AG04449 (cell line): ENCODE measurements around the gene PLEKHM2.

ENCODE experiments used
- CTCF ChIA-PET: fragments of 350-600 bp; formaldehyde crosslinking; extraction: SDS; loops from one replicate; lab custom pipeline; 2021; ENCODE audit warnings: antibody characterized with exemption; lab: Yijun Ruan, JAX
- POLR2A ChIA-PET: fragments of 400-600, 350-600 bp; formaldehyde crosslinking; extraction: SDS; loops from one replicate; lab custom pipeline; 2020; ENCODE audit warnings: antibody characterized with exemption, inconsistent platforms; lab: Yijun Ruan, JAX
- DNase-seq: peaks from one replicate; pipeline ENCODE4 v3.0.0-alpha.2; 2010; ENCODE audit warnings: low read depth, low spot score
- H3K4me3 ChIP-seq: 2 replicates; pipeline ENCODE4 v1.5.1; 2011; ENCODE audit warnings: low read depth, mild to moderate bottlenecking, control low read depth, low read length
- CTCF ChIP-seq: IDR thresholded peaks from one replicate; pipeline ENCODE4 v1.5.1; 2011; ENCODE audit warnings: mild to moderate bottlenecking, moderate library complexity, low read length, control low read depth, inconsistent platforms; ENCODE audit not compliant: insufficient read depth; ENCODE audit errors: missing control alignments

The PLEKHM2 gene

DNA sequence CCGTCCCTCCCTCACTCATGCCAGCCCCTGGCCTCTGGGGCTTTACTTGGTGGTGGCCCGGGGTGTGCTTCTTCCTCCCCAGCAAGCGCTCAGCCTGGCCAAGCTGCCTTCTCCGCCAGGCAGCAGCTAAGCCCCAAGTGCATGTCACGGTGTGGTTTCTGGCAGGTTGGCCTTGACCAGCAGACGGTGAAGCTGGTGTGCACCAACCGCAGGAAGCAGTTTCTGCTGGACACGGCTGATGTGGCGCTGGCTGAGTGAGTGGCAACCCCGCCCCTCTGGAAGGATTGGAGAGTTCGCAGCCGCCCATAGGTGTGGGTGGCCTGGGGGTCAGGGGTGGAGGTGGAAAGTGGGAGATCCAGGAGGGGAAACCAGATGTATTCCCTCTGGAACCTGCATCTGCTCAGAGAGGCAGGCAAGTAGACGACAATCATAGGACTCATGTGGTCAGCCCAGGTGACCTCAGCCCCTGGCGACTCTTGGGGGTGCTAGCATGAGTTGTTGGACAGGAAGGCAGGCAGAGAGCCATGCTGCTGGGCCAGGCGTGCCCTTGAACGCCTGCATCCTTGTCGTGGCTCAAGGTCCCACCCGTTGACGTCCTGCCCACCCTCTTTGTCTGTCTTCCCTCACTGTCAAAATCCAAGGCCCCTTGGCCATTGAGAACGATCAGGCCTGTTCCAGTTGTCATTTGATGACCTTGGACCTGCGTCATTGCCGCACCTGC lies 45.0 kb downstream of the PLEKHM2 start:
- TF ChIP-seq CTCF, result no peak
- ChIA-PET CTCF (interaction anchor here (1.0 to 1.9 kb wide), 3 partner anchors 9 to 13 kb away, joined by 3 to 8 read pairs (median 3); no protein-coding TSS in a partner anchor), POLR2A (no interaction called here)
- DNase-seq, result no peak
- no peak overlapping the region for H3K4me3 ChIP-seq

DNA sequence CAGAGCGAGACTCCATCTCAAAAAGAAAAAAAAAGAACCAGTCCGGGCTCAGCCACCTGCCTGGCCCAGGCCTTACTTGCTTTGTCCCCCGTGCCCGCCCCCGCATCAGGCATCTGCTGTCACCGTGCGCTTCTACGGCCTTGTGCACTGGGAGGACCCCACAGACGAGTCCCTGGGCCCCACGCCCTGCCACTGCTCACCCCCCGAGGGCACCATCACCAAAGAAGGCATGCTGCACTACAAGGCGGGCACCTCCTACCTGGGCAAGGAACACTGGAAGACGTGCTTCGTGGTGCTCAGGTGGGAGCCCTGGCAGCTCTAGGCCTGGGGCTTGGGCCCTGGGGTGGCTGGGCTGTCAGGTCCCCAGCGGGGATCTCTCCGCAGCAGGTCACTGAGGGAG lies 46.3 kb downstream of the PLEKHM2 start:
- no peak overlapping the region for H3K4me3 ChIP-seq
- DNase-seq, result no peak
- CTCF ChIA-PET, result interaction anchor here (1.1 kb wide), 1 partner anchor 11 kb away, joined by 3 read pairs; no protein-coding TSS in a partner anchor
- POLR2A ChIA-PET, result no interaction called here
- no peak for TF ChIP-seq CTCF

- ChIA-PET CTCF (interaction anchor here (0.9 kb wide), 1 partner anchor 10 kb away, joined by 4 read pairs; no protein-coding TSS in a partner anchor), POLR2A (no interaction called here)
- H3K4me3 ChIP-seq, result no peak overlapping the region
- no peak for DNase-seq
- TF ChIP-seq CTCF, result no peak
These were observed 46.8 kb downstream of the PLEKHM2 start for GRCh38 chr1:15730936-15731335.

DNA sequence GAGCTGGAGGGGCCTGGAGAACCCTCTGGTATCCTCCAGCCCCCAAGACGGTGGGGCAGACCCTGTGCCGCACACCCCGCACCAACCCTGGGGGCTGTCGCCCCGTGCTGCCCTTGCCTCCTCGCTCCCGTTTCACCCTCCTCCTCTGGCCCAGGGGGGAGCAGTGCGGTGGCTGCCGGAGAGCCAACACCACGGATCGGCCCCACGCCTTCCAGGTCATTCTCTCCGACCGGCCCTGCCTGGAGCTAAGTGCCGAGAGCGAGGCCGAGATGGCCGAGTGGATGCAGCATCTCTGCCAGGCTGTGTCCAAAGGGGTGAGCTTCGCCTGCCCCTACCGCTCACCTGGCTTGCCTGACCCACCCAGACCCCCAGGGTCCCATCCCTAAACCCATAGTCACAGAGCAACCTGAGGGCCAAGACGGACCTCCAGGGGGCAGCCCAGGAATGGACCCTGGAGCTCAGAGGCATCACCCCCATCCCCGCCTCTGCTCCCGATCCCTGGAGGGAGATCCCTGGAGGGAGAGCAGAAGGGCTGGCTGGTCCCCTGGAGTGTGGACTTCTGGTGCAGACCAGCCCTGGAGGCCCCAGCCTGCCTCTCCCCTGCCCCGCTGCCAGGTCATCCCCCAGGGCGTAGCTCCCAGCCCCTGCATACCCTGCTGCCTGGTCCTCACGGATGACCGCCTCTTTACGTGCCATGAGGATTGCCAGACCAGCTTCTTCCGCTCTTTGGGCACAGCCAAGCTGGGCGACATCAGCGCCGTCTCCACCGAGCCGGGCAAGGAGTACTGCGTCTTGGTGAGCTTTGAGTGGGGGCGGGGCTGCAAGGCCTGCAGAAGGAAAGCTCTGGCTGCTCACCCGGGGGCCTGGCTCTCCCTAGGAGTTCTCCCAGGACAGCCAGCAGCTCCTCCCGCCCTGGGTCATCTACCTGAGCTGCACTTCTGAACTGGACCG lies 47.9 kb downstream of the PLEKHM2 start:
- ChIA-PET POLR2A (no interaction called here), CTCF (interaction anchor here (0.9 to 1.3 kb wide), 3 partner anchors 10 to 136 kb away, joined by 3 to 4 read pairs (median 4); no protein-coding TSS in a partner anchor)
- no peak for DNase-seq
- no peak overlapping the region for H3K4me3 ChIP-seq
- no peak for TF ChIP-seq CTCF

- DNase-seq, result no peak
- ChIA-PET CTCF (interaction anchor here (0.9 to 1.3 kb wide), 2 partner anchors 11 to 137 kb away, joined by 3 to 4 read pairs; no protein-coding TSS in a partner anchor), POLR2A (no interaction called here)
- TF ChIP-seq CTCF, result no peak
- no peak overlapping the region for H3K4me3 ChIP-seq
These were observed 48.6 kb downstream of the PLEKHM2 start for GRCh38 chr1:15732686-15733081.
